HFF-Myc (cell line): Measurements from ENCODE around the gene SKI.

Experiments
- DNase-seq: peaks from one replicate; pipeline ENCODE4 v3.0.0-alpha.2; 2011; ENCODE audit warnings: low read depth; ENCODE audit errors: extremely low read depth
- H3K4me3 ChIP-seq: replicated peaks from 2 replicates; pipeline ENCODE4 v1.5.1; 2011; ENCODE audit warnings: low read depth, mild to moderate bottlenecking, control low read depth, low read length
- TF ChIP-seq, protein P1 (sequence below): IDR thresholded peaks from 2 replicates; pipeline ENCODE4 v1.5.1; 2012; ENCODE audit warnings: mild to moderate bottlenecking, low read depth, low read length, control low read depth; ENCODE audit errors: missing control alignments

The SKI gene

DNA sequence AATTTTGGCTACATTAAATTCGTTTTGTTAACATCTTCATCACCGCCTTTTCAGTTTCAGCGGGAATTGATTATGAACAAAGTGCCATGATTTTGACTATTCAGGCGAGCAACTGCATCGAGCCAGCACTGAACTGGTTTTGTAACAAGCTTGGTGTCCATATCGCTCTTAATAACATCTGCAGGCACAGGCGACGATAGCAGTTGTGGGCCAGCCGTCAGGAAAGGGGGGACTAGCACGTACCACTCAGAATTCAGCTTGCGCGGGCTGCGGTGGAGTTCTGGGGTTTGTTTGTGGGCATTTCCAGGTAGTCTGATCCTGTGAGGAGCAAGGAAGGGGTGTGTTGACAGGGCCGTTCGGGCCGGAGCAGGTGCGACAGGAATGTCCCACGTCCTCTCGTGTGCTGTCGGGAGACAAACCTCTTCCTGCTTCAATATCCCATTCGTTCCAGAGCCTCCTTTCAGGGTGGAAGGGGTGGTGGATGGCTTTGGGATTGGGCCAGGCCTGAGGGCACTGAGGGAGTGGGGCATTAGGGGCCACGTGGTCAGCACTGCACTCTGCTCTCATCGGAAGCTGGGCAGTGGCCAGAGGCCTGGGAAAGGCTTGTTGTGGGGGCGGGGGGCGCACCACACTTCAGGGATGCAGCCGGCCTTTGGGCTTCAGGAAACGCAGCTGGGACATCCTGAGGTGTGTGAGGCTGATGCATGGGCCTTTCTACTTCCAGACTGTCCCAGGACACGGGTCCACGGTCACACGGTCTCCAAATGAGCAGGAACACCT, 39.1 kb downstream of the SKI start:
- H3K4me3 ChIP-seq, result no peak overlapping the region
- TF ChIP-seq, protein P1, sequence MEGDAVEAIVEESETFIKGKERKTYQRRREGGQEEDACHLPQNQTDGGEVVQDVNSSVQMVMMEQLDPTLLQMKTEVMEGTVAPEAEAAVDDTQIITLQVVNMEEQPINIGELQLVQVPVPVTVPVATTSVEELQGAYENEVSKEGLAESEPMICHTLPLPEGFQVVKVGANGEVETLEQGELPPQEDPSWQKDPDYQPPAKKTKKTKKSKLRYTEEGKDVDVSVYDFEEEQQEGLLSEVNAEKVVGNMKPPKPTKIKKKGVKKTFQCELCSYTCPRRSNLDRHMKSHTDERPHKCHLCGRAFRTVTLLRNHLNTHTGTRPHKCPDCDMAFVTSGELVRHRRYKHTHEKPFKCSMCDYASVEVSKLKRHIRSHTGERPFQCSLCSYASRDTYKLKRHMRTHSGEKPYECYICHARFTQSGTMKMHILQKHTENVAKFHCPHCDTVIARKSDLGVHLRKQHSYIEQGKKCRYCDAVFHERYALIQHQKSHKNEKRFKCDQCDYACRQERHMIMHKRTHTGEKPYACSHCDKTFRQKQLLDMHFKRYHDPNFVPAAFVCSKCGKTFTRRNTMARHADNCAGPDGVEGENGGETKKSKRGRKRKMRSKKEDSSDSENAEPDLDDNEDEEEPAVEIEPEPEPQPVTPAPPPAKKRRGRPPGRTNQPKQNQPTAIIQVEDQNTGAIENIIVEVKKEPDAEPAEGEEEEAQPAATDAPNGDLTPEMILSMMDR, result no peak
- DNase-seq, result no peak

DNA sequence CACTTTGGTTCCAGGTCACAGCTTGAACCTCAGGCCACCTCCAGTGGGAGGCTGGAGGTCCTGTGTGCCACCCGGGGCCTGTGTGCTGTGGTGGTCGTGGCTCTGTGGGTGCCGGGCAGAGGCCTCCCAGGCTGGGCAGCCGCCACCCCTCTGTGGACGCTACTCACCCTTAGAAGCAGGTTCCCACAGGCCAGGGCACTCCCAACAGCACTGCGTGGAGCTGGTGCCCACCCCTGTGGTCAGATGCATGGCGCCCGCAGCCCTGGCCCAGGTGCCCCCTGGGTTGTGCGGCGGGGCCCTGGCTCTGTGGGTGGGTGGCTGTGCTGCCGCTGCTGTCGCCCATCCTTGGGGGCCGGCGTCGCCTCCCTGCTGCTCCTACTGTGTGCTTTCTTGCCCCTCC, 39.7 kb downstream of the SKI start:
- no peak for DNase-seq
- TF ChIP-seq, protein P1, result no peak
- no peak overlapping the region for H3K4me3 ChIP-seq

DNA sequence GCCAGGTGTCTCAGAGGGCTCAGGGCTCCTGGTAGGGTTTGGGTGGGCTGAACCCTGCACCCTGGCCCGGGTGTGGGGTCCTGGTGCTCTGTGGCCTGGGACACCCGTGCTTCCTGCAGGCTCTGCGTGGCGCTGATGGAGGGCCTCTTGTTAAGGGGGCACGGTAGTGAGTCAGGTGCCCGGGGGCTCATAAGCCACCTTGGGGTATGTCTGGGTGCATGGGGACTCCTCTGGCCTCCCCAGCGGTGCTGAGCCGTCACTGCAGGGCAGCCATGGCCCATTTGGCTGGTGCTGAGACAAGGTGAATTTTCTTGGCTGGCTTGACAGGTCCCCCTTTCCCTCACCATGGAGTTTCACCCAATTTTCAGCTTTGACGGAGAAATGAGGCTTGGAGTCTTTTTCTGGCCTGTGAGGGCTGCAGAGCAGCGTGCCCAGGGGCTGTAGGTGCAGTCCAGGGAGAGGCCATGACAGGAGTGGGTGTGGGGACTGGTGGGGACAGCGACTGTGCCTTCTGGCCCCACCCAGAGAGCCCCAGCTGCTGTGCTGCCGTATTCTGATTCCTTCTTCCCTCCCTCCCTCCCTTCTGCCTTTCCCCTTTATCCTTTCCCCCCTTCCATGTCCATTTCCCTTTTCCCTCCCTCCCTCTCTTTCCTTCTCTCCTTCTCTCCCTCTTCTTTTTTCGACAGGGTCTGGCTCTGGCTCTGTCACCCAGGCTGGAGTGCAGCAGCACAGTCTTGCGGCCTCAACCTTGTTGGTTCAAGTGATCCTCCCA, 40.4 kb downstream of the SKI start:
- DNase-seq, result no peak

GRCh38 chr1:2269193-2269921, 41.2 kb downstream of the SKI start:
- TF ChIP-seq, protein P1, result no peak
- no peak overlapping the region for H3K4me3 ChIP-seq
- no peak for DNase-seq

More for the DNA sequence above, 40.4 kb downstream of the SKI start:
- H3K4me3 ChIP-seq, result no peak overlapping the region
- TF ChIP-seq, protein P1, result no peak

- TF ChIP-seq, protein P1, result no peak
- no peak for DNase-seq
- no peak overlapping the region for H3K4me3 ChIP-seq
Observed at GRCh38 chr1:2269922-2270259, 41.8 kb downstream of the SKI start.

DNA sequence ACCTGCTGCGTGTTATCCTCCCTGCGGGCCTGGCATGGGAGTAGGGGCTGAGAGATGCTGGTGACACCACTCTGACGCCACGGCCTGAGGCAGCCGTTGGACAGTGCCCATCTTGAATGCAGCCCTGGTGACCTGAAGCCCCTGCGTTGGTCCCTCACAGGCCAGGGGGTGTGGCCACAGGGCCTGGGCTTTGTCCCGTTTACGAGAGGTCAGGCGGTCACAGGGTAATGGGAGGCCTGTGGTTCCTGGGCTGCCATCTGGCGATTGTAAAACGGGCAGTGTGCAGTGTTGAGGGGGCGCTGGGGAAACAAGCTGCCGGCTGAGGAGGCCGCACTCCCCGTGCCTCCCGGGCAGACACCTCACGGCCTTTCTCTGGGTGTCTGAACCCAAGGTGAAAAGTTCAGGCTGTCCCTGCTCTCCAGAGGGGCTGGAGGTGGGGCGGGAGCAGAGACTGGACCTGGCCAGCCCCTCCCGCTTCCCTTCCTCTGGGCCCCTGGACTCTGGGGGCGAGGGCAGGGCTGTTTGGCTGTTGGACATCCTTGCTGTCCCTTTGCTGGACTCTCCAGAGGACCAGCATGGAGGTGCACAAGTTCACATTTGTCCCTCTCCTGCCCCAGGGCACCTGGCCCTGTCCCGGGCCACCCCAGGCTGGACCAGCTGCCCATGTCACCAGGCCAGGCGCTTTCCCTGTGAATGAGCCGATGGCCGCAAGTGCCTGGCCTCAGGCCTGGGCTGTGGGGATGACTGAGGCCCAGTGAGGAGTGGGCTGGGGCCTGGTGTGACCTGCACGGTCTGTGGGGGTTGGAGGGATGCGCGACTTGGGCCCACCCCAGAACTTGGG, 42.4 kb downstream of the SKI start:
- no peak overlapping the region for H3K4me3 ChIP-seq
- DNase-seq, result no peak
- TF ChIP-seq, protein P1, result no peak
